Right lobe of liver (tissue), 6 donors: ENCODE results near the gene CNTNAP5. TPM values are rescaled to one million over a fixed set of nuclear protein-coding genes. Genes with fewer than 3 reads are reported as not detected.
A peak's percentile ranks its signal among the peaks of the same experiment; 100 is the strongest.

ENCODE experiments used
- ATAC-seq, 4 donors: fragments of 200-7000 bp; cut with Tn5 transposase; one replicate each; pipeline ENCODE4 v1.9.1; 2020; ENCODE audit warnings: mild to moderate bottlenecking in 4 of 4, moderate library complexity in 4 of 4
- DNase-seq, 3 donors: peaks; one replicate each; pipeline ENCODE4 v3.0.0-alpha.2; 2020
- H3K27ac ChIP-seq, 3 donors: fragments of 200-600 bp; one replicate each; pipeline ENCODE4 v1.8.0; 2022
- H3K27me3 ChIP-seq, 2 donors: fragments of 200-600 bp; one replicate each; pipeline ENCODE4 v1.8.0; 2022
- H3K36me3 ChIP-seq, 4 donors: fragments of 200-600 bp; sonication (generic) in 1 of 4; one replicate each; pipeline versions ENCODE4 v1.5.1 to v1.8.0; 2017 to 2022; ENCODE audit warnings: control low read depth in 1 of 4
- H3K4me1 ChIP-seq, 4 donors: fragments of 200-600 bp; sonication (generic) in 1 of 4; one replicate each; pipeline versions ENCODE4 v1.5.1 to v1.8.0; 2017 to 2022; ENCODE audit warnings: control low read depth in 1 of 4
- H3K4me3 ChIP-seq, 3 donors: fragments of 200-600 bp; one replicate each; pipeline ENCODE4 v1.8.0; 2022
- H3K9me3 ChIP-seq, 4 donors: fragments of 200-600 bp; sonication (generic) in 1 of 4; one replicate each; pipeline versions ENCODE4 v1.5.1 to v1.8.0; 2017 to 2022; ENCODE audit warnings: control low read depth in 1 of 4
- POLR2A ChIP-seq: fragments of 450-650 bp; IDR thresholded peaks from one replicate; pipeline ENCODE4 v1.6.1; 2017; ENCODE audit warnings: antibody characterized with exemption, mild to moderate bottlenecking
- WGBS: methylation state at CpG from one replicate; pipeline ENCODE4 v1.1.6; 2018; ENCODE audit warnings: low coverage, low lambda C conversion rate; ENCODE audit not compliant: insufficient coverage; ENCODE audit errors: missing lambda C conversion rate; 5-methylcytosine and 5-hydroxymethylcytosine counted together
- intact Hi-C, 2 donors: fragments of 100-400 bp; cut with DNase I; formaldehyde crosslinking; loops; one replicate each; pipeline versions ENCODE4 v1.11.2 to v1.14.1; 2022
- small RNA-seq, 2 experiments: library from RNA; depleted of rRNA; stranded (forward); fragments of <200 nt; gene quantifications; one replicate each; pipeline ENCODE3, GENCODE V24; 2016
- total RNA-seq, 6 experiments: library from RNA; depleted of rRNA in 2 of 6; stranded (reverse); fragments of >200 nt in 2 of 6; fragmentation: NEBNext Ultra II Directional in 3 of 6; extraction: Animal tissue kit (Norgen Biotek cat#: 25700) in 3 of 6; gene quantifications; one replicate each; pipeline versions ENCODE4 v1.1.0 to v1.2.4, GENCODE V29; 2016 to 2023
- TF ChIP-seq, protein P1 (sequence below), 4 donors: fragments of 200-600 bp in 3 of 4; fragments of 450-650 bp in 1 of 4; IDR thresholded peaks; one replicate each; pipeline versions ENCODE4 v1.5.1 to v1.8.0; 2016 to 2022; ENCODE audit warnings: antibody characterized with exemption in 4 of 4, mild to moderate bottlenecking in 2 of 4
- donor health status: DM: no; HTN: yes; CAD: no.
- donor health status: DM: no; HTN: no; CAD: no.
- donor health status: DM: no; HTN: no; CAD: no.
- donor health status: DM: no; HTN: yes; CAD: no.
- donor health status: DM: no; HTN: yes; CAD: no.

The CNTNAP5 gene
- total RNA-seq, 6 experiments from 2014 or later: not detected

DNA sequence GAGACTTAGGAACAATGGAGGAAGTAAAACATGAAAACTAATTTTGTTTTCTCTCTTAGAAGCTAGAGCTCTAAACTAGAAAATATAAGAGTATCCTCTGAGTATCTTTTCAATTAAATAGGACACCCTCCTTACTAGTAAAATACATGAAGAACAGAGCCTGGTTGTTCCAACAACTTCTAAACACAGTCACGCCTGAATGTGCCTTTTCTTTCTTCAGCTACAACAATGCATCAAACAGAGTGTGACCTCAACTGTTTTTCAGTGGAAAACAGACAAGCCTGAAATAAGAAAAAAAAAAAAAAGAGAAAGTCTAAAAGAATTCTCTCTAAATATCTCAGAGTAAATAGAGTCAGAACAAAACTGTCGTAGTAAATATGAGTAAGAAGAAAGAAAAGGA, 928.8 kb downstream of the CNTNAP5 start:
- H3K4me1 ChIP-seq: no peaks in the 10 kb centered on the region
- DNase-seq (no peak), ATAC-seq (no peak)
- no peak overlapping the region for H3K4me3 ChIP-seq
- no peaks in the 10 kb centered on the region for H3K36me3 ChIP-seq
- 77% methylated on average over 2 of the region's 2 CpGs for WGBS
- H3K9me3 ChIP-seq: no peaks in the 10 kb centered on the region
- no peaks in the 10 kb centered on the region for H3K27me3 ChIP-seq
- intact Hi-C loops: no loop called here
- H3K27ac ChIP-seq: no peak overlapping the region
- no peak for TF ChIP-seq POLR2A
- TF ChIP-seq, protein P1, sequence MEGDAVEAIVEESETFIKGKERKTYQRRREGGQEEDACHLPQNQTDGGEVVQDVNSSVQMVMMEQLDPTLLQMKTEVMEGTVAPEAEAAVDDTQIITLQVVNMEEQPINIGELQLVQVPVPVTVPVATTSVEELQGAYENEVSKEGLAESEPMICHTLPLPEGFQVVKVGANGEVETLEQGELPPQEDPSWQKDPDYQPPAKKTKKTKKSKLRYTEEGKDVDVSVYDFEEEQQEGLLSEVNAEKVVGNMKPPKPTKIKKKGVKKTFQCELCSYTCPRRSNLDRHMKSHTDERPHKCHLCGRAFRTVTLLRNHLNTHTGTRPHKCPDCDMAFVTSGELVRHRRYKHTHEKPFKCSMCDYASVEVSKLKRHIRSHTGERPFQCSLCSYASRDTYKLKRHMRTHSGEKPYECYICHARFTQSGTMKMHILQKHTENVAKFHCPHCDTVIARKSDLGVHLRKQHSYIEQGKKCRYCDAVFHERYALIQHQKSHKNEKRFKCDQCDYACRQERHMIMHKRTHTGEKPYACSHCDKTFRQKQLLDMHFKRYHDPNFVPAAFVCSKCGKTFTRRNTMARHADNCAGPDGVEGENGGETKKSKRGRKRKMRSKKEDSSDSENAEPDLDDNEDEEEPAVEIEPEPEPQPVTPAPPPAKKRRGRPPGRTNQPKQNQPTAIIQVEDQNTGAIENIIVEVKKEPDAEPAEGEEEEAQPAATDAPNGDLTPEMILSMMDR (IDR thresholded peaks at IDR 0.05): no peak

DNA sequence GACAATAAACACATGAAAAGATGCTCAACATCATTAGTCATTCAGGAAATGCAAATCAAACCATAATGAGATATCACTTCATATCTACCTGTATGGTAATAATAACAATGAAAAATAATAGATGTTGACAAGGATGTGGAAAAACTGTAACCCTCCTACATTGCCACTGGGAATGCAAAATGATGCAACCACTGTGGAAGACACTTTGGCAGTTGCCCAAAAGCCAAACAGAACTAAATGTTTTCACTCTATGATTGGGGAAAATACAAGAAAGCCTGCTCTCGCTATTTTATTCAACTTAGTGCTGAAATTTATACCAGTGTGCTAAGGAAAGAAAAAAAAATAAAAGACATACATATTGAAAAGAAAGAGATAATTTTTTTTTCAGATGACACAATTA, 934.5 kb downstream of the CNTNAP5 start:
- DNase-seq: no peak
- WGBS: 13% methylated on average over 1 of the region's 1 CpG
- Histone ChIP-seq H3K4me1 (no peaks in the 10 kb centered on the region), H3K9me3 (no peaks in the 10 kb centered on the region), H3K36me3 (no peaks in the 10 kb centered on the region), H3K27ac (no peak overlapping the region), H3K27me3 (no peaks in the 10 kb centered on the region), H3K4me3 (no peak overlapping the region)
- intact Hi-C loops: no loop called here
- peak in 3 of 4 donors; percentile 38 to 46 (median 38) for ATAC-seq
- TF ChIP-seq POLR2A: no peak
- TF ChIP-seq, protein P1 (IDR thresholded peaks at IDR 0.05): no peak

DNA sequence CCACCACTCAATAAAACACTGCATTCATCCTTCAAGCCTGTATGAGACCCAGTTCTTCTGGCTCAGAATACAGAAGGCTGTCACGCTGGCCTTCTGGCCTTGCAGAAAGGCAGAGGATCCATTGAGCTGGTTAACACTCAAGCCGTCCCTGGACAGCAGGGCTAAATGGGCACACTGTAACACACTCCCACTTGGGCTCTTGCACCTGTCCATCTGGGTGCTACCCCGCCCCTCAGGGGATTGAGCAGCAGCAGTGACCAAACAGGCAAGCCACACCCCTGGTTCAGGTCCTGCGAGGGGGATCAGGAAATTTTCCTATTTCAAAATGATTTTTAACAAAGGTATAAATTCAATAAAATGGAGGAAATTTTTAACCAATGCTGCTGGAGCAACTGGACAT, 936.0 kb downstream of the CNTNAP5 start:
- Histone ChIP-seq H3K27ac (no peak overlapping the region), H3K4me3 (no peak overlapping the region), H3K9me3 (no peaks in the 10 kb centered on the region), H3K36me3 (no peaks in the 10 kb centered on the region), H3K4me1 (no peaks in the 10 kb centered on the region), H3K27me3 (no peaks in the 10 kb centered on the region)
- intact Hi-C loops: no loop called here
- WGBS: 36% methylated on average over 2 of the region's 4 CpGs
- DNase-seq: no peak
- no peak for TF ChIP-seq POLR2A
- TF ChIP-seq, protein P1 (IDR thresholded peaks at IDR 0.05): no peak
- ATAC-seq: no peak

Small RNA genes lying within 50 kb of the gene (small RNA-seq; reads per million reads assigned to genes)
- gene AC019159.1 (0 reads per million in 2 experiments), gene MTND5P22 (0 reads per million in 2 experiments), gene RNA5SP102 (0 reads per million in 2 experiments)
